ENCODE results near the gene USP17L11. TPM values are rescaled to one million over a fixed set of nuclear protein-coding genes. Genes with fewer than 3 reads are reported as not detected.

The USP17L11 gene
- total and polyA plus RNA-seq, 2 donors (not counting 3 experiments of a cell fraction or from before 2014, with no cell fraction given), result not detected

Other genes starting within 250 kb of the USP17L11 start
- not detected in 2 replicates for gene FAM90A26, start 45.0 kb upstream of the USP17L11 start, total RNA-seq
- not detected in 2 replicates for gene FAM90A26, start 45.0 kb upstream of the USP17L11 start, polyA plus RNA-seq
- not detected in 2 replicates for gene USP17L10, start 4.7 kb upstream of the USP17L11 start, total RNA-seq
- gene USP17L10, start 4.7 kb upstream of the USP17L11 start, polyA plus RNA-seq, result not detected in 2 replicates
- gene USP17L12, start 4.7 kb downstream of the USP17L11 start, total RNA-seq, result not detected in 2 replicates
- gene USP17L12, start 4.7 kb downstream of the USP17L11 start, polyA plus RNA-seq, result not detected in 2 replicates
- gene USP17L13, start 9.5 kb downstream of the USP17L11 start, total RNA-seq, result not detected in 2 replicates
- gene USP17L13, start 9.5 kb downstream of the USP17L11 start, polyA plus RNA-seq, result not detected in 2 replicates
- not detected in 2 replicates for gene USP17L15, start 19.0 kb downstream of the USP17L11 start, total RNA-seq
- gene USP17L15, start 19.0 kb downstream of the USP17L11 start, polyA plus RNA-seq, result not detected in 2 replicates
- gene USP17L17, start 28.5 kb downstream of the USP17L11 start, total RNA-seq, result not detected in 2 replicates
- gene USP17L17, start 28.5 kb downstream of the USP17L11 start, polyA plus RNA-seq, result not detected in 2 replicates
- gene USP17L18, start 33.2 kb downstream of the USP17L11 start, total RNA-seq, result not detected in 2 replicates
- gene USP17L18, start 33.2 kb downstream of the USP17L11 start, polyA plus RNA-seq, result not detected in 2 replicates
- gene USP17L19, start 38.0 kb downstream of the USP17L11 start, total RNA-seq, result not detected in 2 replicates
- not detected in 2 replicates for gene USP17L19, start 38.0 kb downstream of the USP17L11 start, polyA plus RNA-seq
- not detected in 2 replicates for gene USP17L20, start 42.7 kb downstream of the USP17L11 start, total RNA-seq
- not detected in 2 replicates for gene USP17L20, start 42.7 kb downstream of the USP17L11 start, polyA plus RNA-seq
- not detected in 2 replicates for gene USP17L21, start 47.5 kb downstream of the USP17L11 start, total RNA-seq
- gene USP17L21, start 47.5 kb downstream of the USP17L11 start, polyA plus RNA-seq, result not detected in 2 replicates
- gene USP17L22, start 52.2 kb downstream of the USP17L11 start, total RNA-seq, result not detected in 2 replicates
- not detected in 2 replicates for gene USP17L22, start 52.2 kb downstream of the USP17L11 start, polyA plus RNA-seq
- gene USP17L24, start 109.8 kb downstream of the USP17L11 start, total RNA-seq, result not detected in 2 replicates
- gene USP17L24, start 109.8 kb downstream of the USP17L11 start, polyA plus RNA-seq, result not detected in 2 replicates
- gene USP17L25, start 114.5 kb downstream of the USP17L11 start, total RNA-seq, result not detected in 2 replicates
- gene USP17L25, start 114.5 kb downstream of the USP17L11 start, polyA plus RNA-seq, result not detected in 2 replicates
- not detected in 2 replicates for gene USP17L26, start 119.3 kb downstream of the USP17L11 start, total RNA-seq
- gene USP17L26, start 119.3 kb downstream of the USP17L11 start, polyA plus RNA-seq, result not detected in 2 replicates
- gene USP17L5, start 124.0 kb downstream of the USP17L11 start, total RNA-seq, result not detected in 2 replicates
- gene USP17L5, start 124.0 kb downstream of the USP17L11 start, polyA plus RNA-seq, result not detected in 2 replicates
- not detected in 2 replicates for gene USP17L27, start 128.7 kb downstream of the USP17L11 start, total RNA-seq
- not detected in 2 replicates for gene USP17L27, start 128.7 kb downstream of the USP17L11 start, polyA plus RNA-seq
- not detected in 2 replicates for gene USP17L28, start 133.5 kb downstream of the USP17L11 start, total RNA-seq
- not detected in 2 replicates for gene USP17L28, start 133.5 kb downstream of the USP17L11 start, polyA plus RNA-seq
- not detected in 2 replicates for gene USP17L29, start 138.2 kb downstream of the USP17L11 start, total RNA-seq
- not detected in 2 replicates for gene USP17L29, start 138.2 kb downstream of the USP17L11 start, polyA plus RNA-seq
- gene USP17L30, start 147.7 kb downstream of the USP17L11 start, total RNA-seq, result not detected in 2 replicates
- not detected in 2 replicates for gene USP17L30, start 147.7 kb downstream of the USP17L11 start, polyA plus RNA-seq
- not detected in 2 replicates for gene DEFB131A, start 229.0 kb downstream of the USP17L11 start, total RNA-seq
- gene DEFB131A, start 229.0 kb downstream of the USP17L11 start, polyA plus RNA-seq, result not detected in 2 replicates